H1 (cell line): ENCODE measurements around the gene NR2F1-AS1. TPM values are rescaled to one million over a fixed set of nuclear protein-coding genes. Genes with fewer than 3 reads are reported as not detected.
A peak's percentile ranks its signal among the peaks of the same experiment; 100 is the strongest.

Experiments
- CTCF ChIA-PET: fragments of 300-600 bp; sonication (Branson Sonifier 250); formaldehyde crosslinking; loops from one replicate; lab custom pipeline; 2021; ENCODE audit not compliant: partially characterized antibody; lab: Charles Lee
- POLR2A ChIA-PET: fragments of 300-600 bp; sonication (Branson Sonifier 250); formaldehyde crosslinking; loops from one replicate; lab custom pipeline; 2021; ENCODE audit warnings: inconsistent platforms; ENCODE audit not compliant: partially characterized antibody; lab: Charles Lee
- DNase-seq, 2 experiments: peaks; one replicate each; pipeline versions ENCODE4 v3.0.0 to v3.0.0-alpha.2; 2010 to 2022; ENCODE audit warnings: low spot score in 2 of 2, low read depth in 1 of 2, mixed read lengths in 1 of 2
- FAIRE-seq: peaks from 2 replicates; lab custom pipeline; 2011; peaks lifted over from hg19 to GRCh38; lab: Jason Lieb, UNC
- H2AFZ ChIP-seq: 2 replicates; pipeline ENCODE4 v1.8.1; 2012; ENCODE audit warnings: low read length, inconsistent platforms
- H2AK5ac ChIP-seq: 2 replicates; pipeline ENCODE4 v1.6.1; 2013; ENCODE audit warnings: low read depth, low read length
- H2BK120ac ChIP-seq: replicated peaks from 2 replicates; pipeline ENCODE3; 2013; ENCODE audit warnings: low read depth, low read length, inconsistent platforms
- H2BK12ac ChIP-seq: 2 replicates; pipeline ENCODE4 v1.6.1; 2013; ENCODE audit warnings: low read depth, low read length
- H2BK15ac ChIP-seq: 2 replicates; pipeline ENCODE4 v1.6.1; 2013; ENCODE audit warnings: low read length
- H2BK20ac ChIP-seq: 2 replicates; pipeline ENCODE4 v1.6.1; 2013; ENCODE audit warnings: low read length
- H2BK5ac ChIP-seq: 2 replicates; pipeline ENCODE4 v1.6.1; 2013; ENCODE audit warnings: low read depth, low read length
- H3K14ac ChIP-seq: 2 replicates; pipeline ENCODE4 v1.6.1; 2013; ENCODE audit warnings: inconsistent platforms; ENCODE audit not compliant: insufficient read length
- H3K18ac ChIP-seq: 2 replicates; pipeline ENCODE4 v1.6.1; 2013; ENCODE audit warnings: low read length; ENCODE audit errors: extremely low read depth
- H3K23ac ChIP-seq: 2 replicates; pipeline ENCODE4 v1.6.1; 2013; ENCODE audit warnings: inconsistent platforms; ENCODE audit not compliant: insufficient read length
- H3K23me2 ChIP-seq: 2 replicates; pipeline ENCODE4 v1.6.1; 2013; ENCODE audit warnings: low read depth, low read length
- H3K27ac ChIP-seq: 2 replicates; pipeline ENCODE4 v1.6.1; 2011; ENCODE audit warnings: low read depth, low read length, inconsistent platforms
- H3K27me3 ChIP-seq, 4 experiments: replicated peaks in 1 of 4; 1 replicate in 1 of 4; 2 replicates in 3 of 4; pipeline versions ENCODE4 v1.6.1 to v1.8.1; 2011 to 2013; ENCODE audit warnings: low read length in 3 of 4, mild to moderate bottlenecking in 3 of 4, inconsistent platforms in 2 of 4, mixed read lengths in 2 of 4, moderate library complexity in 1 of 4; ENCODE audit not compliant: control insufficient read depth in 3 of 4, insufficient read depth in 3 of 4; ENCODE audit errors: extremely low read depth in 1 of 4
- H3K36me3 ChIP-seq, 4 experiments: 2 replicates each; pipeline versions ENCODE4 v1.6.1 to v1.8.1; 2011 to 2013; ENCODE audit warnings: mild to moderate bottlenecking in 4 of 4, low read length in 3 of 4, moderate library complexity in 2 of 4, control low read depth in 1 of 4, inconsistent platforms in 1 of 4; ENCODE audit not compliant: insufficient read depth in 4 of 4, control insufficient read depth in 2 of 4
- H3K4ac ChIP-seq: replicated peaks from 2 replicates; pipeline ENCODE3; 2013; ENCODE audit warnings: low read length, low read depth, mixed read lengths, inconsistent platforms; ENCODE audit not compliant: insufficient read length
- H3K4me1 ChIP-seq, 4 experiments: replicated peaks in 1 of 4; 1 replicate in 1 of 4; 2 replicates in 3 of 4; pipeline versions ENCODE4 v1.6.1 to v1.8.1; 2011 to 2013; ENCODE audit warnings: low read length in 3 of 4, inconsistent platforms in 2 of 4, mixed read lengths in 1 of 4; ENCODE audit not compliant: insufficient read depth in 4 of 4, control insufficient read depth in 3 of 4
- H3K4me2 ChIP-seq, 2 experiments: 2 replicates each; pipeline versions ENCODE4 v1.6.1 to v1.8.1; 2011 to 2013; ENCODE audit warnings: low read depth in 2 of 2, low read length in 2 of 2, control low read depth in 1 of 2, inconsistent platforms in 1 of 2, mild to moderate bottlenecking in 1 of 2; ENCODE audit not compliant: insufficient read depth in 1 of 2
- H3K4me3 ChIP-seq, 4 experiments: fragments of 200-600, 300-600 bp in 1 of 4; sonication (generic), shearing (Covaris generic), sonication (Bioruptor Twin) in 1 of 4; 2 replicates each; pipeline versions ENCODE4 v1.5.1 to v1.8.1; 2011 to 2016; ENCODE audit warnings: low read length in 4 of 4, low read depth in 3 of 4, control low read depth in 2 of 4, inconsistent platforms in 2 of 4, mild to moderate bottlenecking in 2 of 4, mixed read lengths in 1 of 4, moderate library complexity in 1 of 4; ENCODE audit not compliant: insufficient read depth in 2 of 4; ENCODE audit errors: extremely low read depth in 1 of 4
- H3K56ac ChIP-seq: replicated peaks from 2 replicates; pipeline ENCODE3; 2013; ENCODE audit warnings: low read depth, mild to moderate bottlenecking, mixed read lengths, low read length, inconsistent platforms; ENCODE audit not compliant: insufficient read length
- H3K79me1 ChIP-seq: 2 replicates; pipeline ENCODE4 v1.6.1; 2013; ENCODE audit warnings: low read depth, low read length, control low read depth
- H3K79me2 ChIP-seq, 2 experiments: 2 replicates each; pipeline versions ENCODE4 v1.6.1 to v1.8.1; 2012 to 2013; ENCODE audit warnings: low read length in 2 of 2, mild to moderate bottlenecking in 2 of 2, inconsistent platforms in 1 of 2; ENCODE audit not compliant: insufficient read depth in 2 of 2, control insufficient read depth in 1 of 2
- H3K9ac ChIP-seq, 4 experiments: replicated peaks in 1 of 4; 1 replicate in 1 of 4; 2 replicates in 3 of 4; pipeline versions ENCODE4 v1.6.1 to v1.8.1; 2011 to 2013; ENCODE audit warnings: low read depth in 3 of 4, low read length in 3 of 4, control low read depth in 2 of 4, mild to moderate bottlenecking in 2 of 4, moderate library complexity in 2 of 4, inconsistent platforms in 1 of 4; ENCODE audit errors: extremely low read depth in 1 of 4
- H3K9me3 ChIP-seq, 2 experiments: 2 replicates each; pipeline versions ENCODE4 v1.6.1 to v1.8.1; 2012 to 2013; ENCODE audit warnings: mild to moderate bottlenecking in 2 of 2, moderate library complexity in 2 of 2, control low read depth in 1 of 2, inconsistent platforms in 1 of 2, low read depth in 1 of 2, low read length in 1 of 2, mixed read lengths in 1 of 2; ENCODE audit not compliant: insufficient read depth in 2 of 2
- H4K20me1 ChIP-seq, 2 experiments: replicated peaks in 1 of 2; 2 replicates each; pipeline versions ENCODE3 to v1.8.1; 2011 to 2013; ENCODE audit warnings: inconsistent platforms in 2 of 2, low read length in 2 of 2, mild to moderate bottlenecking in 1 of 2; ENCODE audit not compliant: insufficient read depth in 2 of 2, control insufficient read depth in 1 of 2
- H4K5ac ChIP-seq: 2 replicates; pipeline ENCODE4 v1.6.1; 2013; ENCODE audit warnings: low read length, low read depth, mixed read lengths, inconsistent platforms; ENCODE audit not compliant: insufficient read length
- H4K8ac ChIP-seq: 2 replicates; pipeline ENCODE4 v1.8.0; 2013; ENCODE audit warnings: mild to moderate bottlenecking, moderate library complexity, low read length, inconsistent platforms; ENCODE audit not compliant: insufficient read depth; ENCODE audit errors: extremely low read depth
- H4K91ac ChIP-seq: replicated peaks from 2 replicates; pipeline ENCODE3; 2013; ENCODE audit warnings: low read length, mixed read lengths, inconsistent platforms; ENCODE audit not compliant: insufficient read length
- NANOG ChIP-seq: IDR thresholded peaks from 2 replicates; pipeline ENCODE4 v1.6.1; 2011; ENCODE audit warnings: low read length, low read depth, mild to moderate bottlenecking, inconsistent platforms; ENCODE audit not compliant: insufficient read depth, poor library complexity, severe bottlenecking
- TEAD4 ChIP-seq: IDR thresholded peaks from 2 replicates; pipeline ENCODE4 v1.6.1; 2012; ENCODE audit warnings: low read depth, low read length, inconsistent platforms, mixed read lengths
- WGBS, 2 experiments: shearing (Covaris generic) in 1 of 2; methylation state at CpG; one replicate each; pipeline versions ENCODE4 v1.1.6 to v1.1.7; 2013 to 2015; ENCODE audit warnings: low lambda C conversion rate in 2 of 2, mixed read lengths in 2 of 2, inconsistent platforms in 1 of 2, low coverage in 1 of 2, missing lambda C conversion rate in 1 of 2; ENCODE audit not compliant: insufficient replicate concordance in 2 of 2, insufficient coverage in 1 of 2, insufficient read length in 1 of 2; ENCODE audit errors: extremely low coverage in 1 of 2, missing lambda C conversion rate in 1 of 2; 5-methylcytosine and 5-hydroxymethylcytosine counted together
- polyA plus RNA-seq, 7 experiments: library from polyadenylated mRNA; depleted of rRNA in 3 of 7; stranded (reverse) in 5 of 7; unstranded in 2 of 7; fragments of >200 nt in 5 of 7; fragments of 200-250 nt in 2 of 7; gene quantifications; 1 replicate in 5 of 7; 2 replicates in 1 of 7; 4 replicates in 1 of 7; pipeline versions ENCODE4 v1.2.1 to v1.2.3, GENCODE V29; 2011 to 2013; ENCODE audit warnings: missing spikeins in 2 of 7, mixed read lengths in 2 of 7
- total RNA-seq: library from RNA; stranded (reverse); fragmentation: NEBNext Ultra II Directional; extraction: Animal tissue kit (Norgen Biotek cat#: 25700); gene quantifications from 2 replicates; pipeline ENCODE4 v1.2.1, GENCODE V29; 2021

The NR2F1-AS1 gene
- total and polyA plus RNA-seq, 2 of the 8 experiments (the other 6 are each of a cell fraction or from before 2014, with no cell fraction given): 1.6 to 5.6 TPM

DNA sequence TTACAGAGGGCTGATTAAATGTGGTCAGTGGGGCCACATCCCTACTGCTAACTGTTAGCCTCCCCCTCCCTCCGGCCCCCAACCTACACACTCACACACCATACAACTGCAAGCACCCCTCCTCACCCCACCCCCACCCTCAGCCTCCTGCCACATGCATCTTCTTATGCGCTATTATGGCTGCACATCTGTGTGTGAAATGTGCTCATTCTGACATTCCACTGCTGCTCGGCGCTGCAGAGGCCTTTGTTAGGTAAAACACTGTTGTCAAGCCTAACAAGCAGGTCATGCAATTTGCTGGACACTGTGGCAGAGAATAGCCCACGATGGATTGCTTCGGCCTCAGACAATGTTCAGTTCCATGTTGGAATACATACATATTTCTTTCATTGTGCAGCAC, 173.6 kb downstream of the NR2F1-AS1 start:
- H3K4me2 ChIP-seq: no peak overlapping the region; a peak in 1 of 4 replicates
- FAIRE-seq: no peak
- WGBS, 2 experiments: 70% methylated on average over 6 of the region's 6 CpGs; no CpG with 5 or more reads in 1 of the 2 experiments

More for the DNA sequence above, 173.6 kb downstream of the NR2F1-AS1 start:
- Histone ChIP-seq H3K79me2 (no peaks in the 10 kb centered on the region), H3K4ac (no peak overlapping the region), H2AK5ac (no peak overlapping the region), H3K4me3 (no peak overlapping the region), H2BK5ac (no peak overlapping the region), H4K91ac (no peak overlapping the region), H3K9me3 (no peaks in the 10 kb centered on the region), H3K14ac (no peak overlapping the region), H2BK120ac (no peak overlapping the region), H4K8ac (no peak overlapping the region), H4K5ac (no peak overlapping the region), H3K18ac (no peak overlapping the region), H3K27ac (no peak overlapping the region), H3K27me3 (no peaks in the 10 kb centered on the region), H3K9ac (no peak overlapping the region), H2BK20ac (no peak overlapping the region), H3K23ac (no peak overlapping the region), H3K4me1 (peaks cover 0 to 8% (median 5%) of the 10 kb centered on the region in 4 experiments; a peak in 3 of 7 replicates), H2BK12ac (no peak overlapping the region), H3K79me1 (no peaks in the 10 kb centered on the region), H3K23me2 (no peaks in the 10 kb centered on the region; the same call in 1 of the 2 replicates), H3K56ac (no peak overlapping the region), H2AFZ (no peak overlapping the region), H3K36me3 (no peaks in the 10 kb centered on the region), H4K20me1 (no peaks in the 10 kb centered on the region), H2BK15ac (no peak overlapping the region)
- TF ChIP-seq NANOG: no peak
- TF ChIP-seq TEAD4: peak; percentile 23; the same call in 1 of the 2 replicates
- POLR2A ChIA-PET: interaction anchor here (0.6 kb wide), 1 partner anchor 9 kb away, joined by 3 read pairs; no protein-coding TSS in a partner anchor
- no peak for DNase-seq
- CTCF ChIA-PET: no interaction called here
